ENCODE measurements around the gene BTBD6. TPM values are rescaled to one million over a fixed set of nuclear protein-coding genes. Genes with fewer than 3 reads are reported as not detected.

Gene BTBD6
- 39.4 TPM for total RNA-seq
- 10 to 100 TPM in 2 of 4 donors, 1 to 10 TPM in 2; 4.6 to 17.4 (median 9.0) TPM for polyA plus RNA-seq

GRCh38 chr14:105248368-105249181 is at the start of gene BTBD6:
TSS of gene BTBD6 (plus strand) at chr14:105248533. CDS start at chr14:105248712, 179 bp downstream.
- peaks cover 10% of the 10 kb centered on the region for H3K36me3 ChIP-seq (ENCODE audit: control insufficient read depth, insufficient read depth, low read length)
- H3K27me3 ChIP-seq (ENCODE audit: control insufficient read depth, insufficient read depth, low read length) = no peaks in the 10 kb centered on the region
- peaks cover 5% of the 10 kb centered on the region for H3K36me3 Mint-ChIP-seq
- ATAC-seq (ENCODE audit: low read depth in 2 of 2) (peak; percentile 93 to 95), DNase-seq (peak; percentile 82 to 92 (median 87))
- H3K27ac Mint-ChIP-seq = peak within 1 kb of the TSS in 2 of 3 donors; percentile 84 to 88
- H3K4me3 Mint-ChIP-seq = peak within 1 kb of the TSS; percentile 73 to 87 (median 82)
- no peaks in the 10 kb centered on the region for H3K9me3 ChIP-seq (ENCODE audit: control insufficient read depth in 2 of 2, low read length in 2 of 2)
- H3K9me3 Mint-ChIP-seq = peaks cover 0 to 1% (median 0%) of the 10 kb centered on the region in 7 donors
- peak within 1 kb of the TSS; percentile 77 for H3K4me3 ChIP-seq (ENCODE audit: low read depth, low read length)
- H3K4me1 ChIP-seq (ENCODE audit: control insufficient read depth, insufficient read depth, low read length, poor library complexity, severe bottlenecking) = peaks cover 24% of the 10 kb centered on the region
- no peaks in the 10 kb centered on the region for H3K27me3 Mint-ChIP-seq
- peaks cover 0 to 48% (median 21%) of the 10 kb centered on the region in 4 donors for H3K4me1 Mint-ChIP-seq
- peak within 1 kb of the TSS; percentile 71 for H3K27ac ChIP-seq (ENCODE audit: insufficient read depth, low read length, poor library complexity, severe bottlenecking)

GRCh38 chr14:105198588-105198987 is 49.7 kb upstream of the BTBD6 start:
- Histone ChIP-seq H3K9me3 (ENCODE audit: control insufficient read depth in 2 of 2, low read length in 2 of 2) (no peaks in the 10 kb centered on the region), H3K36me3 (ENCODE audit: control insufficient read depth, insufficient read depth, low read length) (no peaks in the 10 kb centered on the region), H3K27me3 (ENCODE audit: control insufficient read depth, insufficient read depth, low read length) (no peaks in the 10 kb centered on the region), H3K4me1 (ENCODE audit: control insufficient read depth, insufficient read depth, low read length, poor library complexity, severe bottlenecking) (peaks cover 43% of the 10 kb centered on the region), H3K4me3 (ENCODE audit: low read depth, low read length) (no peak overlapping the region), H3K27ac (ENCODE audit: insufficient read depth, low read length, poor library complexity, severe bottlenecking) (no peak overlapping the region)
- peaks cover 33% of the 10 kb centered on the region for H3K27me3 Mint-ChIP-seq
- H3K4me1 Mint-ChIP-seq = peaks cover 0 to 25% (median 9%) of the 10 kb centered on the region in 4 donors
- H3K4me3 Mint-ChIP-seq = no peak overlapping the region
- ATAC-seq (ENCODE audit: low read depth in 2 of 2) = no peak
- H3K9me3 Mint-ChIP-seq = no peaks in the 10 kb centered on the region
- no peak overlapping the region for H3K27ac Mint-ChIP-seq
- DNase-seq = no peak
- no peaks in the 10 kb centered on the region for H3K36me3 Mint-ChIP-seq

- Mint-ChIP-seq H3K9me3 (no peaks in the 10 kb centered on the region), H3K4me1 (peaks cover 0 to 20% (median 9%) of the 10 kb centered on the region in 4 donors), H3K27me3 (peaks cover 33% of the 10 kb centered on the region), H3K4me3 (no peak overlapping the region), H3K27ac (peak overlapping the region in 1 of 3 donors; percentile 32), H3K36me3 (no peaks in the 10 kb centered on the region)
- Histone ChIP-seq H3K9me3 (ENCODE audit: control insufficient read depth in 2 of 2, low read length in 2 of 2) (no peaks in the 10 kb centered on the region), H3K4me1 (ENCODE audit: control insufficient read depth, insufficient read depth, low read length, poor library complexity, severe bottlenecking) (peaks cover 38% of the 10 kb centered on the region), H3K4me3 (ENCODE audit: low read depth, low read length) (no peak overlapping the region), H3K27me3 (ENCODE audit: control insufficient read depth, insufficient read depth, low read length) (no peaks in the 10 kb centered on the region), H3K27ac (ENCODE audit: insufficient read depth, low read length, poor library complexity, severe bottlenecking) (no peak overlapping the region), H3K36me3 (ENCODE audit: control insufficient read depth, insufficient read depth, low read length) (no peaks in the 10 kb centered on the region)
- ATAC-seq (ENCODE audit: low read depth in 2 of 2) = no peak
- DNase-seq = no peak
Observed at GRCh38 chr14:105199093-105199492, 49.2 kb upstream of the BTBD6 start.

- H3K4me3 Mint-ChIP-seq = no peak overlapping the region
- no peak for ATAC-seq (ENCODE audit: low read depth in 2 of 2)
- H3K9me3 Mint-ChIP-seq = no peaks in the 10 kb centered on the region
- no peak for DNase-seq
- H3K27me3 Mint-ChIP-seq = peaks cover 33% of the 10 kb centered on the region
- peaks cover 29% of the 10 kb centered on the region for H3K4me1 ChIP-seq (ENCODE audit: control insufficient read depth, insufficient read depth, low read length, poor library complexity, severe bottlenecking)
- no peak overlapping the region for H3K27ac ChIP-seq (ENCODE audit: insufficient read depth, low read length, poor library complexity, severe bottlenecking)
- no peak overlapping the region for H3K27ac Mint-ChIP-seq
- H3K4me1 Mint-ChIP-seq = peaks cover 0 to 13% (median 5%) of the 10 kb centered on the region in 4 donors
- no peaks in the 10 kb centered on the region for H3K27me3 ChIP-seq (ENCODE audit: control insufficient read depth, insufficient read depth, low read length)
- no peak overlapping the region for H3K4me3 ChIP-seq (ENCODE audit: low read depth, low read length)
- H3K36me3 Mint-ChIP-seq = no peaks in the 10 kb centered on the region
- no peaks in the 10 kb centered on the region for H3K36me3 ChIP-seq (ENCODE audit: control insufficient read depth, insufficient read depth, low read length)
- H3K9me3 ChIP-seq (ENCODE audit: control insufficient read depth in 2 of 2, low read length in 2 of 2) = no peaks in the 10 kb centered on the region
Observed at GRCh38 chr14:105200074-105200473, 48.3 kb upstream of the BTBD6 start.

GRCh38 chr14:105200641-105201040 is 47.7 kb upstream of the BTBD6 start:
- no peak overlapping the region for H3K27ac ChIP-seq (ENCODE audit: insufficient read depth, low read length, poor library complexity, severe bottlenecking)
- H3K9me3 Mint-ChIP-seq = no peaks in the 10 kb centered on the region
- H3K4me1 ChIP-seq (ENCODE audit: control insufficient read depth, insufficient read depth, low read length, poor library complexity, severe bottlenecking) = peaks cover 24% of the 10 kb centered on the region
- H3K27me3 Mint-ChIP-seq = peaks cover 31% of the 10 kb centered on the region
- H3K27ac Mint-ChIP-seq = no peak overlapping the region
- no peak overlapping the region for H3K4me3 Mint-ChIP-seq
- H3K4me3 ChIP-seq (ENCODE audit: low read depth, low read length) = no peak overlapping the region
- H3K9me3 ChIP-seq (ENCODE audit: control insufficient read depth in 2 of 2, low read length in 2 of 2) = no peaks in the 10 kb centered on the region
- H3K4me1 Mint-ChIP-seq = peaks cover 0 to 10% (median 5%) of the 10 kb centered on the region in 4 donors
- no peaks in the 10 kb centered on the region for H3K27me3 ChIP-seq (ENCODE audit: control insufficient read depth, insufficient read depth, low read length)
- ATAC-seq (ENCODE audit: low read depth in 2 of 2) (no peak), DNase-seq (no peak)
- no peaks in the 10 kb centered on the region for H3K36me3 ChIP-seq (ENCODE audit: control insufficient read depth, insufficient read depth, low read length)
- no peaks in the 10 kb centered on the region for H3K36me3 Mint-ChIP-seq

GRCh38 chr14:105201156-105201924 is 47.0 kb upstream of the BTBD6 start:
- no peaks in the 10 kb centered on the region for H3K9me3 ChIP-seq (ENCODE audit: control insufficient read depth in 2 of 2, low read length in 2 of 2)
- no peak overlapping the region for H3K27ac Mint-ChIP-seq
- H3K36me3 Mint-ChIP-seq = no peaks in the 10 kb centered on the region
- H3K27me3 ChIP-seq (ENCODE audit: control insufficient read depth, insufficient read depth, low read length) = no peaks in the 10 kb centered on the region
- no peaks in the 10 kb centered on the region for H3K9me3 Mint-ChIP-seq
- ATAC-seq (ENCODE audit: low read depth in 2 of 2) = no peak
- H3K36me3 ChIP-seq (ENCODE audit: control insufficient read depth, insufficient read depth, low read length) = no peaks in the 10 kb centered on the region
- H3K27ac ChIP-seq (ENCODE audit: insufficient read depth, low read length, poor library complexity, severe bottlenecking) = no peak overlapping the region
- H3K4me3 Mint-ChIP-seq = no peak overlapping the region
- no peak overlapping the region for H3K4me3 ChIP-seq (ENCODE audit: low read depth, low read length)
- peaks cover 17% of the 10 kb centered on the region for H3K4me1 ChIP-seq (ENCODE audit: control insufficient read depth, insufficient read depth, low read length, poor library complexity, severe bottlenecking)
- peaks cover 26% of the 10 kb centered on the region for H3K27me3 Mint-ChIP-seq
- DNase-seq = no peak
- H3K4me1 Mint-ChIP-seq = peaks cover 0 to 10% (median 3%) of the 10 kb centered on the region in 4 donors

GRCh38 chr14:105201925-105202513 is 46.3 kb upstream of the BTBD6 start:
- DNase-seq = peak in 1 of 3 donors; percentile 58
- Histone ChIP-seq H3K36me3 (ENCODE audit: control insufficient read depth, insufficient read depth, low read length) (no peaks in the 10 kb centered on the region), H3K4me1 (ENCODE audit: control insufficient read depth, insufficient read depth, low read length, poor library complexity, severe bottlenecking) (peaks cover 12% of the 10 kb centered on the region), H3K27ac (ENCODE audit: insufficient read depth, low read length, poor library complexity, severe bottlenecking) (no peak overlapping the region), H3K27me3 (ENCODE audit: control insufficient read depth, insufficient read depth, low read length) (no peaks in the 10 kb centered on the region), H3K9me3 (ENCODE audit: control insufficient read depth in 2 of 2, low read length in 2 of 2) (no peaks in the 10 kb centered on the region), H3K4me3 (ENCODE audit: low read depth, low read length) (no peak overlapping the region)
- no peaks in the 10 kb centered on the region for H3K36me3 Mint-ChIP-seq
- peaks cover 0 to 10% (median 3%) of the 10 kb centered on the region in 4 donors for H3K4me1 Mint-ChIP-seq
- no peak overlapping the region for H3K27ac Mint-ChIP-seq
- peak in 1 of 2 donors; percentile 27 for ATAC-seq (ENCODE audit: low read depth in 2 of 2)
- H3K27me3 Mint-ChIP-seq = peaks cover 26% of the 10 kb centered on the region
- no peak overlapping the region for H3K4me3 Mint-ChIP-seq
- no peaks in the 10 kb centered on the region for H3K9me3 Mint-ChIP-seq

All from CD4-positive, CD25-positive, alpha-beta regulatory T cell (primary cell).